DND-41 (cell line): ENCODE measurements around the gene OR8B4.
"Not testable (repeated sequence)": the region's sequence is repeated elsewhere in the genome, so short reads cannot be mapped to it uniquely, and the experiment has no call there.

Experiments
- ATAC-seq: fragments of 200-7000 bp; cut with Tn5 transposase; 3 replicates; pipeline ENCODE4 v1.9.1; 2021; ENCODE audit warnings: low read depth; ENCODE audit not compliant: insufficient read depth
- DNase-seq: peaks from one replicate; pipeline ENCODE4 v3.0.0-alpha.2; 2020
- H2AFZ ChIP-seq: 2 replicates; pipeline ENCODE4 v1.6.0; 2012; ENCODE audit warnings: low read depth, low read length
- H3K27ac ChIP-seq: 2 replicates; pipeline ENCODE4 v1.5.1; 2012; ENCODE audit warnings: low read length, inconsistent platforms
- H3K27me3 ChIP-seq: fragments of 200-600 bp; sonication (generic); 2 replicates; pipeline ENCODE4 v1.6.0; 2012; ENCODE audit warnings: low read length, mild to moderate bottlenecking, inconsistent platforms; ENCODE audit not compliant: insufficient read depth, poor library complexity
- H3K36me3 ChIP-seq: 2 replicates; pipeline ENCODE4 v1.5.1; 2012; ENCODE audit warnings: low read length, inconsistent platforms; ENCODE audit not compliant: insufficient read depth
- H3K4me1 ChIP-seq: 2 replicates; pipeline ENCODE4 v1.5.1; 2012; ENCODE audit warnings: mild to moderate bottlenecking, low read length; ENCODE audit not compliant: insufficient read depth
- H3K4me2 ChIP-seq: 2 replicates; pipeline ENCODE4 v1.6.0; 2012; ENCODE audit warnings: mild to moderate bottlenecking, moderate library complexity, low read length, inconsistent platforms; ENCODE audit not compliant: insufficient read depth
- H3K4me3 ChIP-seq, 2 experiments: fragments of 200-600 bp in 1 of 2; shearing (Covaris generic) in 1 of 2; 2 replicates each; pipeline ENCODE4 v1.5.1; 2012 to 2016; ENCODE audit warnings: inconsistent platforms in 2 of 2, low read length in 2 of 2, mild to moderate bottlenecking in 2 of 2, low read depth in 1 of 2, moderate library complexity in 1 of 2
- H3K79me2 ChIP-seq: 2 replicates; pipeline ENCODE4 v1.6.0; 2012; ENCODE audit warnings: low read length, inconsistent platforms; ENCODE audit not compliant: insufficient read depth
- H3K9ac ChIP-seq: 2 replicates; pipeline ENCODE4 v1.6.0; 2012; ENCODE audit warnings: low read depth, mild to moderate bottlenecking, inconsistent platforms, low read length, moderate library complexity
- H3K9me3 ChIP-seq: 2 replicates; pipeline ENCODE4 v1.5.1; 2012; ENCODE audit warnings: low read length, moderate library complexity, mild to moderate bottlenecking, inconsistent platforms; ENCODE audit not compliant: insufficient read depth, severe bottlenecking
- H4K20me1 ChIP-seq: 2 replicates; pipeline ENCODE4 v1.6.0; 2012; ENCODE audit warnings: low read length; ENCODE audit not compliant: insufficient read depth
- EZH2 ChIP-seq: IDR thresholded peaks from 3 replicates; pipeline ENCODE4 v1.6.1; 2012; ENCODE audit warnings: borderline replicate concordance, low read depth, mild to moderate bottlenecking, moderate library complexity, low read length, inconsistent platforms; ENCODE audit not compliant: severe bottlenecking
- TF ChIP-seq, protein P1 (sequence below): IDR thresholded peaks from 2 replicates; pipeline ENCODE4 v1.5.1; 2012; ENCODE audit warnings: borderline replicate concordance, low read length, moderate library complexity, mild to moderate bottlenecking; ENCODE audit not compliant: poor library complexity, severe bottlenecking; ENCODE audit errors: extremely low read depth

The OR8B4 gene

DNA sequence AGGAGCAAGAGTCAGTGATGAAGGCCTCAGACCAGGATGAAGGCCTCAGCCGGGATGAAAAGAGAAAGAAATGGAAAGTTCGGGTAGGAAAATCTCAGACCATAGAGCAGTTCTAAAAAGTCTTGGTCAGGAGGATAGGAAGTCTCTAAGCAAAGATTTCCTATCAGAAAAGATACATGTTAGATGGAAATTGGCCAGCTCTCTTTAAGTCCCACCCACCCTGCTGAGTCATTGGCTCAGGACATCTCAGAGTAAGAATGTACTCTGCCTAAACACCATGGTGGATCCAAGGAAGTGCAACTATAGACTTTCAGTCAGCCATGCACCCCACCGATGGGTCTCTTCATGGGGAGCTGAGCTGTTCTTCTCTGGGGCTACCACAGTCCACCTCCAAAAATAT is 30.3 kb downstream of the OR8B4 start:
- H4K20me1 ChIP-seq, result no peaks in the 10 kb centered on the region
- DNase-seq (no peak), ATAC-seq (no peak)
- no peaks in the 10 kb centered on the region for H3K27me3 ChIP-seq
- no peak for TF ChIP-seq EZH2
- TF ChIP-seq, protein P1, sequence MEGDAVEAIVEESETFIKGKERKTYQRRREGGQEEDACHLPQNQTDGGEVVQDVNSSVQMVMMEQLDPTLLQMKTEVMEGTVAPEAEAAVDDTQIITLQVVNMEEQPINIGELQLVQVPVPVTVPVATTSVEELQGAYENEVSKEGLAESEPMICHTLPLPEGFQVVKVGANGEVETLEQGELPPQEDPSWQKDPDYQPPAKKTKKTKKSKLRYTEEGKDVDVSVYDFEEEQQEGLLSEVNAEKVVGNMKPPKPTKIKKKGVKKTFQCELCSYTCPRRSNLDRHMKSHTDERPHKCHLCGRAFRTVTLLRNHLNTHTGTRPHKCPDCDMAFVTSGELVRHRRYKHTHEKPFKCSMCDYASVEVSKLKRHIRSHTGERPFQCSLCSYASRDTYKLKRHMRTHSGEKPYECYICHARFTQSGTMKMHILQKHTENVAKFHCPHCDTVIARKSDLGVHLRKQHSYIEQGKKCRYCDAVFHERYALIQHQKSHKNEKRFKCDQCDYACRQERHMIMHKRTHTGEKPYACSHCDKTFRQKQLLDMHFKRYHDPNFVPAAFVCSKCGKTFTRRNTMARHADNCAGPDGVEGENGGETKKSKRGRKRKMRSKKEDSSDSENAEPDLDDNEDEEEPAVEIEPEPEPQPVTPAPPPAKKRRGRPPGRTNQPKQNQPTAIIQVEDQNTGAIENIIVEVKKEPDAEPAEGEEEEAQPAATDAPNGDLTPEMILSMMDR, result no peak
- H3K27ac ChIP-seq, result no peak overlapping the region
- no peaks in the 10 kb centered on the region for H3K36me3 ChIP-seq
- no peak overlapping the region for H3K9ac ChIP-seq
- H3K79me2 ChIP-seq, result no peaks in the 10 kb centered on the region
- no peaks in the 10 kb centered on the region for H3K4me1 ChIP-seq
- H3K4me2 ChIP-seq, result no peak overlapping the region
- H2AFZ ChIP-seq, result no peak overlapping the region
- H3K9me3 ChIP-seq, result no peaks in the 10 kb centered on the region
- H3K4me3 ChIP-seq, result no peak overlapping the region

- TF ChIP-seq, protein P1, result no peak
- no peak for TF ChIP-seq EZH2
Observed at GRCh38 chr11:124384399-124384798, 40.3 kb downstream of the OR8B4 start, which contains the start of gene OR8B2. OR8B2 (minus strand) TSS chr11:124384499; CDS start chr11:124383343, 1,156 bp downstream.

GRCh38 chr11:124382857-124383256 is 41.8 kb downstream of the OR8B4 start:
- ATAC-seq, H3K4me3 ChIP-seq, H2AFZ ChIP-seq, H3K36me3 ChIP-seq, H3K27me3 ChIP-seq, DNase-seq, H3K4me2 ChIP-seq, H3K79me2 ChIP-seq, H3K27ac ChIP-seq, H3K9me3 ChIP-seq, H3K4me1 ChIP-seq, H4K20me1 ChIP-seq, H3K9ac ChIP-seq: not testable (repeated sequence)

More at GRCh38 chr11:124384399-124384798, 40.3 kb downstream of the OR8B4 start, which contains the start of gene OR8B2:
- H2AFZ ChIP-seq, result no peak within 1 kb of the TSS
- ATAC-seq (no peak), DNase-seq (no peak)
- H3K9ac ChIP-seq, result no peak within 1 kb of the TSS
- no peaks in the 10 kb centered on the region for H4K20me1 ChIP-seq
- H3K27ac ChIP-seq, result no peak within 1 kb of the TSS
- no peaks in the 10 kb centered on the region for H3K36me3 ChIP-seq
- H3K9me3 ChIP-seq, result no peaks in the 10 kb centered on the region
- no peak within 1 kb of the TSS for H3K4me2 ChIP-seq
- H3K27me3 ChIP-seq, result no peaks in the 10 kb centered on the region
- no peaks in the 10 kb centered on the region for H3K4me1 ChIP-seq
- no peak within 1 kb of the TSS for H3K4me3 ChIP-seq
- H3K79me2 ChIP-seq, result no peaks in the 10 kb centered on the region

DNA sequence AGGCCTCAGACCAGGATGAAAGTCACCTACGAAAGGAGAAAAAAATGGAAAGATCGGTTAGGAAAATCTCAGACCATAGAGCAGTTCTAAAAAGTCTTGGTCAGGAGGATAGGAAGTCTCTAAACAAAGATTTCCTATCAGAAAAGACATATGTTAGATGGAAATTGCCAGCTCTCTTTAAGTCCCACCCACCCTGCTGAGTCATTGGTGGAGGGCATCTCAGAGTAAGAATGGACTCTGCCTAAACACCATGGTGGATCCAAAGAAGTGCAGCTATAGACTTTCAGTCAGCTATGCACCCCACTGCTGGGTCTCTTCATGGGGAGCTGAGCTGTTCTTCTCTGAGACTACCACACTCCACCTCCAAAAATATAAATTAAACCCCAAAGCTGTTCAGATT is 44.1 kb downstream of the OR8B4 start:
- H4K20me1 ChIP-seq, result no peaks in the 10 kb centered on the region
- no peak for ATAC-seq
- TF ChIP-seq, protein P1, result no peak
- TF ChIP-seq EZH2, result no peak

More for the DNA sequence above, 44.1 kb downstream of the OR8B4 start:
- no peaks in the 10 kb centered on the region for H3K27me3 ChIP-seq
- no peaks in the 10 kb centered on the region for H3K4me1 ChIP-seq
- H3K9me3 ChIP-seq, result no peaks in the 10 kb centered on the region
- H3K4me2 ChIP-seq, result no peak overlapping the region
- H3K36me3 ChIP-seq, result no peaks in the 10 kb centered on the region
- no peak overlapping the region for H3K4me3 ChIP-seq
- H2AFZ ChIP-seq, result no peak overlapping the region
- H3K9ac ChIP-seq, result no peak overlapping the region
- no peak overlapping the region for H3K27ac ChIP-seq
- no peak for DNase-seq
- no peaks in the 10 kb centered on the region for H3K79me2 ChIP-seq
